Naive thymus-derived CD4-positive, alpha-beta T cell (primary cell): Measurements from ENCODE around the gene CLNS1A. TPM values are rescaled to one million over a fixed set of nuclear protein-coding genes. Genes with fewer than 3 reads are reported as not detected.
"Not testable (repeated sequence)": the region's sequence is repeated elsewhere in the genome, so short reads cannot be mapped to it uniquely, and the experiment has no call there.

Experiments used
- ATAC-seq: fragments of 150-1000 bp; cut with Tn5 transposase; 2 replicates; pipeline ENCODE4 v1.10.0; 2021; ENCODE audit warnings: mild to moderate bottlenecking, moderate library complexity
- CTCF ChIA-PET: fragments of 350-600 bp; sonication (Branson Sonifier 250); formaldehyde crosslinking; loops from one replicate; lab custom pipeline; 2021; ENCODE audit warnings: antibody characterized with exemption; lab: Charles Lee
- POLR2A ChIA-PET: fragments of 350-600 bp; sonication (Branson Sonifier 250); formaldehyde crosslinking; loops from one replicate; lab custom pipeline; 2021; ENCODE audit warnings: antibody characterized with exemption, inconsistent platforms; lab: Charles Lee
- DNase-seq, 9 donors: peaks; one replicate each; pipeline versions ENCODE4 v3.0.0 to v3.0.0-alpha.2; 2020 to 2022; ENCODE audit warnings: mixed read lengths in 1 of 9
- H3K27ac ChIP-seq: one replicate; pipeline ENCODE4 v1.7.0; 2013; ENCODE audit warnings: mild to moderate bottlenecking, low read depth, low read length, moderate library complexity
- H3K27me3 ChIP-seq, 2 donors: one replicate each; pipeline ENCODE4 v1.7.0; 2013; ENCODE audit warnings: low read length in 2 of 2, mild to moderate bottlenecking in 2 of 2, moderate library complexity in 2 of 2; ENCODE audit not compliant: control insufficient read depth in 2 of 2, insufficient read depth in 2 of 2
- H3K36me3 ChIP-seq, 3 experiments: 1 replicate in 2 of 3; 2 replicates in 1 of 3; pipeline ENCODE4 v1.7.0; 2013; ENCODE audit warnings: low read length in 3 of 3, mild to moderate bottlenecking in 3 of 3, moderate library complexity in 1 of 3; ENCODE audit not compliant: insufficient read depth in 3 of 3, control insufficient read depth in 2 of 3
- H3K4me1 ChIP-seq, 2 donors: one replicate each; pipeline ENCODE4 v1.7.0; 2013; ENCODE audit warnings: low read length in 2 of 2, mild to moderate bottlenecking in 2 of 2, moderate library complexity in 1 of 2; ENCODE audit not compliant: control insufficient read depth in 2 of 2, insufficient read depth in 2 of 2
- H3K4me3 ChIP-seq: 2 replicates; pipeline ENCODE4 v1.7.0; 2013; ENCODE audit warnings: mild to moderate bottlenecking, low read length
- H3K9me3 ChIP-seq, 3 experiments: 1 replicate in 2 of 3; 2 replicates in 1 of 3; pipeline ENCODE4 v1.7.0; 2013; ENCODE audit warnings: low read length in 3 of 3; ENCODE audit not compliant: control insufficient read depth in 2 of 3
- H3K27ac Mint-ChIP-seq, 9 donors: one replicate each; pipeline ENCODE4 v1.8.0; 2020 to 2022; ENCODE audit warnings: mixed read lengths in 9 of 9, mild to moderate bottlenecking in 8 of 9, moderate library complexity in 5 of 9, inconsistent platforms in 2 of 9
- H3K27me3 Mint-ChIP-seq, 5 donors: one replicate each; pipeline ENCODE4 v1.8.0; 2021 to 2022; ENCODE audit warnings: mixed read lengths in 5 of 5, mild to moderate bottlenecking in 1 of 5
- H3K36me3 Mint-ChIP-seq, 5 donors: one replicate each; pipeline ENCODE4 v1.8.0; 2020 to 2022; ENCODE audit warnings: mixed read lengths in 5 of 5, mild to moderate bottlenecking in 3 of 5, inconsistent platforms in 1 of 5
- H3K4me1 Mint-ChIP-seq, 7 donors: one replicate each; pipeline ENCODE4 v1.8.0; 2020 to 2022; ENCODE audit warnings: mixed read lengths in 7 of 7, mild to moderate bottlenecking in 3 of 7, inconsistent platforms in 1 of 7
- H3K4me3 Mint-ChIP-seq, 10 donors: one replicate each; pipeline ENCODE4 v1.8.0; 2020 to 2022; ENCODE audit warnings: mild to moderate bottlenecking in 10 of 10, mixed read lengths in 10 of 10, moderate library complexity in 6 of 10, inconsistent platforms in 2 of 10
- H3K9me3 Mint-ChIP-seq, 11 donors: one replicate each; pipeline ENCODE4 v1.8.0; 2020 to 2022; ENCODE audit warnings: mixed read lengths in 11 of 11, mild to moderate bottlenecking in 4 of 11, inconsistent platforms in 1 of 11, moderate library complexity in 1 of 11
- intact Hi-C, 2 donors: fragments of 100-400 bp; cut with micrococcal nuclease; formaldehyde crosslinking; loops; one replicate each; pipeline ENCODE4 v1.15.1; 2023
- polyA plus RNA-seq, 2 donors: library from polyadenylated mRNA; unstranded; fragments of 300-500 nt; fragmentation: Illumina TruSeq; gene quantifications; one replicate each; pipeline ENCODE4 v1.2.3, GENCODE V29; 2021
- total RNA-seq, 6 experiments: library from RNA in 5 of 6; stranded (reverse) in 5 of 6; gene quantifications; 1 replicate in 5 of 6; 2 replicates in 1 of 6; pipeline ENCODE4 v1.2.3 and lab custom pipeline; 2021 to 2026

CLNS1A gene
- total and polyA plus RNA-seq, 7 experiments from 2014 or later: 82.2 to 149 (median 135) TPM

DNA sequence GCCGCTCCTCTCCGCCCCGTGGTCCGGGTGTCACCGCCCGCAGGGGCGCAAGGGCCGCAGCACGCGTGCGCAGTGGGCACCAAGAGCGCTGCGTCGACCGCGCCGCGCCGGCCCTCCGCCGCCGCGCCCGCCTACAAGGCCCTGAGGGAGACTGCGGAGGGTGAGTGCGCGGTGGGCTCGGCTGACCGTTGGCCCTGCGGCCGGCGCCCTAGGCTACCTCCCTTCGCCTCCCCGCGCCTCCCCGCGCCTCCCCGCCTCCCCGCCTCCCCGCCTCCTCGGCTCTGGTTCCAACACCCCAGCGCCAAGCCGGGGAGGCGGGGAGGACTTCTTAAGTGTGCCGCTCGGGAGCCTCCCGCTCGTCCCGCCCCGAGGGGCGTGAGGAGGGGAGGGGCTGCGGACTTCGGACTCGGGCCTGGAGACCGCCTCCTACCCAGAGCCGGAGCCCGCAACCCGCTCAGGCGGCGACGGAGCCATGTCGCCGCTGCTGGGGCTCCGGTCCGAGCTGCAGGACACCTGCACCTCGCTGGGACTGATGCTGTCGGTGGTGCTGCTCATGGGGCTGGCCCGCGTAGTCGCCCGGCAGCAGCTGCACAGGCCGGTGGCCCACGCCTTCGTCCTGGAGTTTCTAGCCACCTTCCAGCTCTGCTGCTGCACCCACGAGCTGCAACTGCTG is 47.9 kb downstream of the CLNS1A start, which contains the start of gene AQP11:
AQP11 (plus strand) TSS at position 433 of the 673 bp plus-strand sequence; CDS start at position 473, 40 bp downstream.
- CTCF ChIA-PET: no interaction called here
- Histone ChIP-seq H3K27me3 (peaks cover 0 to 3% of the 10 kb centered on the region in 2 donors), H3K9me3 (no peaks in the 10 kb centered on the region), H3K4me3 (peak within 1 kb of the TSS; percentile 64), H3K36me3 (no peaks in the 10 kb centered on the region), H3K27ac (peak within 1 kb of the TSS; percentile 17), H3K4me1 (peaks cover 0 to 5% of the 10 kb centered on the region in 2 donors)
- Mint-ChIP-seq H3K27me3 (peaks cover 11 to 20% (median 16%) of the 10 kb centered on the region in 5 donors), H3K27ac (peak within 1 kb of the TSS in 8 of 9 donors; percentile 16 to 71 (median 53)), H3K4me1 (peaks cover 14 to 18% (median 15%) of the 10 kb centered on the region in 7 donors), H3K4me3 (peak within 1 kb of the TSS; percentile 79 to 96 (median 94)), H3K36me3 (peaks cover 0 to 5% (median 0%) of the 10 kb centered on the region in 5 donors), H3K9me3 (peaks cover 0 to 1% (median 0%) of the 10 kb centered on the region in 11 donors)
- peak; percentile 12 to 78 (median 32) for DNase-seq
- ATAC-seq: peak; percentile 79
- POLR2A ChIA-PET: interaction anchor here (0.6 kb wide), 1 partner anchor 535 kb away, joined by 3 read pairs; no protein-coding TSS in a partner anchor
- intact Hi-C loops: no loop called here

GRCh38 chr11:77589181-77589520 is 48.4 kb downstream of the CLNS1A start:
- H3K27ac Mint-ChIP-seq: peak overlapping the region in 4 of 9 donors; percentile 19 to 48 (median 34)

GRCh38 chr11:77580712-77581337 is 56.8 kb downstream of the CLNS1A start:
- DNase-seq (no peak), ATAC-seq (no peak)
- no peak overlapping the region for H3K4me3 ChIP-seq
- H3K27ac ChIP-seq: no peak overlapping the region
- Mint-ChIP-seq H3K4me1 (no peaks in the 10 kb centered on the region), H3K27me3 (peaks cover 0 to 9% (median 8%) of the 10 kb centered on the region in 5 donors), H3K9me3 (peaks cover 0 to 28% (median 10%) of the 10 kb centered on the region in 11 donors), H3K4me3 (no peak overlapping the region), H3K27ac (no peak overlapping the region), H3K36me3 (peaks cover 0 to 13% (median 5%) of the 10 kb centered on the region in 5 donors)
- no peaks in the 10 kb centered on the region for H3K27me3 ChIP-seq
- peaks cover 0 to 7% (median 0%) of the 10 kb centered on the region in 3 experiments for H3K9me3 ChIP-seq
- intact Hi-C loops: no loop called here
- no peaks in the 10 kb centered on the region for H3K36me3 ChIP-seq
- POLR2A ChIA-PET: interaction anchor here (0.6 kb wide), 1 partner anchor 346 kb away, joined by 4 read pairs; no protein-coding TSS in a partner anchor
- CTCF ChIA-PET: no interaction called here
- H3K4me1 ChIP-seq: no peaks in the 10 kb centered on the region

More at GRCh38 chr11:77589181-77589520, 48.4 kb downstream of the CLNS1A start:
- peaks cover 11 to 20% (median 16%) of the 10 kb centered on the region in 5 donors for H3K27me3 Mint-ChIP-seq
- Histone ChIP-seq H3K36me3 (no peaks in the 10 kb centered on the region), H3K27me3 (peaks cover 0 to 3% of the 10 kb centered on the region in 2 donors), H3K4me1 (peaks cover 0 to 5% of the 10 kb centered on the region in 2 donors), H3K27ac (peak overlapping the region; percentile 17), H3K4me3 (peak overlapping the region; percentile 64), H3K9me3 (no peaks in the 10 kb centered on the region)
- ATAC-seq (peak; percentile 39), DNase-seq (no peak)
- ChIA-PET POLR2A (no interaction called here), CTCF (no interaction called here)
- intact Hi-C loops: no loop called here
- H3K4me3 Mint-ChIP-seq: peak overlapping the region; percentile 79 to 93 (median 86)
- peaks cover 0 to 5% (median 0%) of the 10 kb centered on the region in 5 donors for H3K36me3 Mint-ChIP-seq
- peaks cover 0 to 1% (median 0%) of the 10 kb centered on the region in 11 donors for H3K9me3 Mint-ChIP-seq
- peaks cover 14 to 18% (median 15%) of the 10 kb centered on the region in 7 donors for H3K4me1 Mint-ChIP-seq

DNA sequence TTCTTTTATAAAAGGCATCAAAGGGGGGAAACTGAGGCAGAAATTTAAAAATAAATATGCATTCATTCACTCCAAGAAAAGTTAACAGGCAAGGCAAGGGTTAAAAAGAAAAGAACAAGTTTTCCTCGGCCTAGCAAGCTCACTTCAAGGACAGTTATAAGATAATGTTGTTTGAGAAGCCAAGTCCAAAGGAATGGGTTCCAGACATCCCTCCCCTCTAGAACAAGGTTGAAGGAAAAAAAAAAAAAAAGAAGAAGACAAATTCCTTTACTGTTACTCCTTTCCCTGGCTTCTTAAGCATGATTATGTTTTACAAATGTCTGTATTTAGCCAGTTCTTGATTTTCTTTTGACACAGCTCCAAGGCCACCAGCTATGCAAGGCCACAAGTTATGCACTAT is 62.2 kb downstream of the CLNS1A start:
- H3K27ac ChIP-seq, intact Hi-C loops, H3K4me1 Mint-ChIP-seq, H3K27me3 ChIP-seq, H3K9me3 Mint-ChIP-seq, POLR2A ChIA-PET, H3K4me3 Mint-ChIP-seq, H3K36me3 ChIP-seq, CTCF ChIA-PET, H3K36me3 Mint-ChIP-seq, H3K4me1 ChIP-seq, H3K9me3 ChIP-seq, ATAC-seq, H3K27ac Mint-ChIP-seq, H3K27me3 Mint-ChIP-seq, H3K4me3 ChIP-seq, DNase-seq: not testable (repeated sequence)

GRCh38 chr11:77570896-77571295 is 66.7 kb downstream of the CLNS1A start:
- POLR2A ChIA-PET, H3K36me3 Mint-ChIP-seq, H3K4me3 Mint-ChIP-seq, H3K36me3 ChIP-seq, H3K27ac Mint-ChIP-seq, H3K27ac ChIP-seq, DNase-seq, H3K4me1 ChIP-seq, H3K27me3 ChIP-seq, CTCF ChIA-PET, H3K4me1 Mint-ChIP-seq, ATAC-seq, H3K9me3 Mint-ChIP-seq, intact Hi-C loops, H3K4me3 ChIP-seq, H3K9me3 ChIP-seq: not testable (repeated sequence)
- peaks cover 3 to 27% (median 20%) of the 10 kb centered on the region in 5 donors for H3K27me3 Mint-ChIP-seq

DNA sequence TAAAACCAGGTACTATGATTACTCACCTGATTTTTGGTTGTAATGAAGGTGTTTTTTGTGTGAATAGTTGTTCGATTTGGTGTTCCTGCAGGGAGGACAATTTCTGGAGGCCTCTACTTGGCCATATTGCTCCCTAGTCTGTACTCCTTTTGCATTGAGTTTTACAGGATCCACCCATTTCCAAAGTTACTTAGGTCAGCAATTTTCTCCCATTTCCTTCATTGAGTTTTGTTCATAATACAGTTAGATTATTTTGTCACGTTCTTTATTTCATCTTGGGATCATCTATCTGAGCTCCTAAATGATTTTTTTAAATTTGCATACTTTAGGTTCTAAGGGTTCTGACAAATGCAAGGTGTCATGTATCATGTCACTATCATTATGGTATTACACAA is 67.9 kb downstream of the CLNS1A start:
- POLR2A ChIA-PET: no interaction called here
- no peaks in the 10 kb centered on the region for H3K4me1 Mint-ChIP-seq
- no peaks in the 10 kb centered on the region for H3K9me3 ChIP-seq
- no peaks in the 10 kb centered on the region for H3K36me3 ChIP-seq
- no peak overlapping the region for H3K27ac ChIP-seq
- H3K27ac Mint-ChIP-seq: peak overlapping the region in 1 of 9 donors; percentile 41
- H3K4me3 Mint-ChIP-seq: no peak overlapping the region
- no peak for ATAC-seq
- peaks cover 9 to 27% (median 20%) of the 10 kb centered on the region in 5 donors for H3K27me3 Mint-ChIP-seq
- intact Hi-C loops: no loop called here
- no peaks in the 10 kb centered on the region for H3K4me1 ChIP-seq
- no peak overlapping the region for H3K4me3 ChIP-seq
- H3K36me3 Mint-ChIP-seq: peaks cover 0 to 11% (median 10%) of the 10 kb centered on the region in 5 donors
- no peaks in the 10 kb centered on the region for H3K27me3 ChIP-seq
- CTCF ChIA-PET: no interaction called here
- no peak for DNase-seq
- H3K9me3 Mint-ChIP-seq: peaks cover 0 to 17% (median 6%) of the 10 kb centered on the region in 11 donors
